Measurements from ENCODE around the gene KLHL8.
"Not testable (repeated sequence)": the region's sequence is repeated elsewhere in the genome, so short reads cannot be mapped to it uniquely, and the experiment has no call there.

KLHL8 gene

GRCh38 chr4:87180767-87181166 is 39.7 kb downstream of the KLHL8 start:
- DNase-seq (ENCODE audit: extremely low read depth in 1 of 2, low read depth in 1 of 2) = no peak

GRCh38 chr4:87179751-87180150 is 40.7 kb downstream of the KLHL8 start:
- no peak for DNase-seq (ENCODE audit: extremely low read depth in 1 of 2, low read depth in 1 of 2)

GRCh38 chr4:87174672-87175071 is 45.7 kb downstream of the KLHL8 start:
- DNase-seq (ENCODE audit: extremely low read depth in 1 of 2, low read depth in 1 of 2) = no peak

GRCh38 chr4:87171944-87172343 is 48.5 kb downstream of the KLHL8 start:
- no peak for DNase-seq (ENCODE audit: extremely low read depth in 1 of 2, low read depth in 1 of 2)

GRCh38 chr4:87166296-87166854 is 54.0 kb downstream of the KLHL8 start:
- DNase-seq (ENCODE audit: extremely low read depth in 1 of 2, low read depth in 1 of 2) = no peak

- DNase-seq (ENCODE audit: extremely low read depth in 1 of 2, low read depth in 1 of 2) = no peak
These were observed 54.5 kb downstream of the KLHL8 start for GRCh38 chr4:87165892-87166291.

GRCh38 chr4:87153078-87153870 is 67.1 kb downstream of the KLHL8 start:
- no peak for DNase-seq (ENCODE audit: extremely low read depth in 1 of 2, low read depth in 1 of 2)

GRCh38 chr4:87152310-87153041 is 67.9 kb downstream of the KLHL8 start:
- no peak for DNase-seq (ENCODE audit: extremely low read depth in 1 of 2, low read depth in 1 of 2)

- no peak for DNase-seq (ENCODE audit: extremely low read depth in 1 of 2, low read depth in 1 of 2)
These were observed 68.7 kb downstream of the KLHL8 start for GRCh38 chr4:87151730-87152129.

- no peak for DNase-seq (ENCODE audit: extremely low read depth in 1 of 2, low read depth in 1 of 2)
These were observed 69.7 kb downstream of the KLHL8 start for GRCh38 chr4:87150498-87151261.

GRCh38 chr4:87147116-87147515 is 73.3 kb downstream of the KLHL8 start:
- no peak for DNase-seq (ENCODE audit: extremely low read depth in 1 of 2, low read depth in 1 of 2)

GRCh38 chr4:87145934-87146333 is 74.5 kb downstream of the KLHL8 start:
- DNase-seq (ENCODE audit: extremely low read depth in 1 of 2, low read depth in 1 of 2) = not testable (repeated sequence)

GRCh38 chr4:87144356-87144755 is 76.1 kb downstream of the KLHL8 start:
- DNase-seq (ENCODE audit: extremely low read depth in 1 of 2, low read depth in 1 of 2) = no peak

GRCh38 chr4:87141428-87141827 is 79.0 kb downstream of the KLHL8 start:
- no peak for DNase-seq (ENCODE audit: extremely low read depth in 1 of 2, low read depth in 1 of 2)

- no peak for DNase-seq (ENCODE audit: extremely low read depth in 1 of 2, low read depth in 1 of 2)
These were observed 86.3 kb downstream of the KLHL8 start for GRCh38 chr4:87134122-87134521.

GRCh38 chr4:87133183-87133582 is 87.2 kb downstream of the KLHL8 start:
- DNase-seq (ENCODE audit: extremely low read depth in 1 of 2, low read depth in 1 of 2) = no peak

- DNase-seq (ENCODE audit: extremely low read depth in 1 of 2, low read depth in 1 of 2) = no peak
These were observed 88.4 kb downstream of the KLHL8 start for GRCh38 chr4:87132035-87132434.

- no peak for DNase-seq (ENCODE audit: extremely low read depth in 1 of 2, low read depth in 1 of 2)
These were observed 89.3 kb downstream of the KLHL8 start for GRCh38 chr4:87130985-87131703.

GRCh38 chr4:87129681-87130080 is 90.7 kb downstream of the KLHL8 start:
- DNase-seq (ENCODE audit: extremely low read depth in 1 of 2, low read depth in 1 of 2) = no peak

- no peak for DNase-seq (ENCODE audit: extremely low read depth in 1 of 2, low read depth in 1 of 2)
These were observed 92.3 kb downstream of the KLHL8 start for GRCh38 chr4:87128006-87128705.
